Measurements from ENCODE around the gene FCRL6. TPM values are rescaled to one million over a fixed set of nuclear protein-coding genes. Genes with fewer than 3 reads are reported as not detected.

The FCRL6 gene
- total RNA-seq, 4 donors from 2014 or later: 0.17 to 0.80 (median 0.42) TPM; not detected in 1

GRCh38 chr1:159817276-159818041 is 15.3 kb downstream of the FCRL6 start:
- 86 to 87% methylated on average over 11 of the region's 11 CpGs for WGBS, 2 donors
- intact Hi-C loops (cut with DNase I; ENCODE audit: low total_unique reads): no loop called here
- DNase-seq (ENCODE audit: low spot score in 2 of 2): no peak

GRCh38 chr1:159821171-159821867 is 19.2 kb downstream of the FCRL6 start:
- no peak overlapping the region for H3K4me3 ChIP-seq (ENCODE audit: low read depth, poor library complexity, severe bottlenecking)
- DNase-seq (ENCODE audit: low spot score in 2 of 2): no peak
- no peak for TF ChIP-seq CTCF (IDR thresholded peaks at IDR 0.05)
- no peak for TF ChIP-seq POLR2A (IDR thresholded peaks at IDR 0.05)
- intact Hi-C loops (cut with DNase I; ENCODE audit: low total_unique reads): no loop called here
- WGBS, 2 donors: 76 to 80% methylated on average over 9 of the region's 9 CpGs

More at GRCh38 chr1:159817276-159818041, 15.3 kb downstream of the FCRL6 start:
- TF ChIP-seq CTCF (IDR thresholded peaks at IDR 0.05) (no peak), POLR2A (IDR thresholded peaks at IDR 0.05) (no peak)
- no peak overlapping the region for H3K4me3 ChIP-seq (ENCODE audit: low read depth, poor library complexity, severe bottlenecking)

- 14 to 40% methylated on average over 7 of the region's 7 CpGs for WGBS, 2 donors
- H3K4me3 ChIP-seq (ENCODE audit: low read depth, poor library complexity, severe bottlenecking): no peak overlapping the region
- TF ChIP-seq POLR2A (IDR thresholded peaks at IDR 0.05): no peak
- no peak for TF ChIP-seq CTCF (IDR thresholded peaks at IDR 0.05)
- intact Hi-C loops (cut with DNase I; ENCODE audit: low total_unique reads): no loop called here
- no peak for DNase-seq (ENCODE audit: low spot score in 2 of 2)
Observed at GRCh38 chr1:159823406-159823805, 21.2 kb downstream of the FCRL6 start.

- WGBS, 2 donors: 47 to 65% methylated on average over 3 of the region's 3 CpGs
- TF ChIP-seq CTCF (IDR thresholded peaks at IDR 0.05): no peak
- TF ChIP-seq POLR2A (IDR thresholded peaks at IDR 0.05): no peak
Observed at GRCh38 chr1:159825564-159825963, 23.4 kb downstream of the FCRL6 start.

GRCh38 chr1:159826441-159827101 is 24.4 kb downstream of the FCRL6 start, which contains the start of gene SLAMF8:
SLAMF8 (plus strand) TSS chr1:159826873; CDS start chr1:159826899, 26 bp downstream.
- DNase-seq (ENCODE audit: low spot score in 2 of 2): peak in 1 of 2 donors; percentile 50
- 57 to 61% methylated on average over 11 of the region's 11 CpGs for WGBS, 2 donors
- intact Hi-C loops (cut with DNase I; ENCODE audit: low total_unique reads): no loop called here
- no peak within 1 kb of the TSS for H3K4me3 ChIP-seq (ENCODE audit: low read depth, poor library complexity, severe bottlenecking)
- TF ChIP-seq POLR2A (IDR thresholded peaks at IDR 0.05) (no peak), CTCF (IDR thresholded peaks at IDR 0.05) (no peak)

More at GRCh38 chr1:159825564-159825963, 23.4 kb downstream of the FCRL6 start:
- H3K4me3 ChIP-seq (ENCODE audit: low read depth, poor library complexity, severe bottlenecking): no peak overlapping the region
- DNase-seq (ENCODE audit: low spot score in 2 of 2): no peak
- intact Hi-C loops (cut with DNase I; ENCODE audit: low total_unique reads): no loop called here
